ENCODE data around the gene STXBP6.

The STXBP6 gene

GRCh38 chr14:24844011-24844410, 205.9 kb downstream of the STXBP6 start:
- Histone ChIP-seq H3K36me3 (ENCODE audit: control insufficient read depth in 2 of 2, insufficient read depth in 1 of 2, low read length in 2 of 2) (no peaks in the 10 kb centered on the region), H3K9me3 (ENCODE audit: control insufficient read depth, insufficient read depth, low read depth, low read length) (no peaks in the 10 kb centered on the region), H3K4me3 (ENCODE audit: low read depth, low read length) (no peak overlapping the region), H3K27ac (ENCODE audit: extremely low read depth, low read depth, low read length) (no peak overlapping the region), H3K4me1 (ENCODE audit: control insufficient read depth, insufficient read depth, low read length) (peaks cover 17% of the 10 kb centered on the region)
- ChIA-PET CTCF (interaction anchor here (0.6 kb wide), 1 partner anchor 556 kb away, joined by 3 read pairs; no protein-coding TSS in a partner anchor), POLR2A (no interaction called here)
- TF ChIP-seq ZNF398 (tag by site-specific recombination; IDR thresholded peaks at IDR 0.05), result no peak
- TF ChIP-seq ZSCAN18 (tag by site-specific recombination; IDR thresholded peaks at IDR 0.05), result no peak
- no peak for TF ChIP-seq ZSCAN16 (tag by site-specific recombination; IDR thresholded peaks at IDR 0.05)
- TF ChIP-seq ZFP69B (tag by site-specific recombination; IDR thresholded peaks at IDR 0.05), result no peak
- TF ChIP-seq ZNF280C (tag by site-specific recombination; IDR thresholded peaks at IDR 0.05), result no peak
- TF ChIP-seq REST (tag by site-specific recombination; IDR thresholded peaks at IDR 0.05), result no peak
- no peak for TF ChIP-seq ZNF174 (tag by site-specific recombination; IDR thresholded peaks at IDR 0.05)
- TF ChIP-seq ZNF324 (tag by site-specific recombination; IDR thresholded peaks at IDR 0.05), result no peak
- no peak for TF ChIP-seq KLF7 (tag by site-specific recombination; IDR thresholded peaks at IDR 0.05; ENCODE audit: borderline replicate concordance)
- TF ChIP-seq ZNF280D (tag by site-specific recombination; IDR thresholded peaks at IDR 0.05), result no peak
- TF ChIP-seq ZNF623 (tag by site-specific recombination; IDR thresholded peaks at IDR 0.05), result no peak
- TF ChIP-seq ELK4 (IDR thresholded peaks at IDR 0.05; ENCODE audit: borderline replicate concordance, low read depth, low read length), result no peak
- TF ChIP-seq ZNF555 (tag by site-specific recombination; conservative IDR thresholded peaks at IDR 0.05), result no peak
- no peak for TF ChIP-seq ZNF843 (tag by site-specific recombination; IDR thresholded peaks at IDR 0.05)
- TF ChIP-seq ZBTB10 (tag by site-specific recombination; IDR thresholded peaks at IDR 0.05), result no peak
- TF ChIP-seq KLF8 (tag by site-specific recombination; IDR thresholded peaks at IDR 0.05), result no peak
- TF ChIP-seq SCRT2 (tag by site-specific recombination; IDR thresholded peaks at IDR 0.05), result no peak
- no peak for TF ChIP-seq ZNF214 (tag by site-specific recombination; IDR thresholded peaks at IDR 0.05; ENCODE audit: borderline replicate concordance)
- TF ChIP-seq ZSCAN4 (tag by site-specific recombination; IDR thresholded peaks at IDR 0.05), result no peak
- TF ChIP-seq ZNF211 (tag by site-specific recombination; IDR thresholded peaks at IDR 0.05; ENCODE audit: low read depth), result no peak

Data from HEK293 (cell line).